Endothelial cell of umbilical vein (primary cell): ENCODE measurements around the gene AK8. TPM values are rescaled to one million over a fixed set of nuclear protein-coding genes. Genes with fewer than 3 reads are reported as not detected.

Experiments
- BruUV-seq: library from RNA; stranded (reverse); fragments of 400-500 nt; replicated peaks from 2 replicates; lab custom pipeline; 2021; lab: Mats Ljungman, UMichigan
- CTCF ChIA-PET: fragments of 300-600, 350-600 bp; sonication (Branson Sonifier 250); formaldehyde crosslinking; loops from one replicate; lab custom pipeline; 2021; ENCODE audit warnings: antibody characterized with exemption, inconsistent platforms; lab: Charles Lee
- POLR2A ChIA-PET: fragments of 300-600, 350-600 bp; sonication (Branson Sonifier 250); formaldehyde crosslinking; loops from one replicate; lab custom pipeline; 2021; ENCODE audit warnings: antibody characterized with exemption, inconsistent platforms; lab: Charles Lee
- DNase-seq: peaks from one replicate; pipeline ENCODE4 v3.0.0-alpha.2; 2011; ENCODE audit warnings: low read depth, low spot score
- FAIRE-seq: peaks from 2 replicates; lab custom pipeline; 2011; peaks lifted over from hg19 to GRCh38; lab: Jason Lieb, UNC
- H2AFZ ChIP-seq: 2 replicates; pipeline ENCODE4 v1.6.0; 2012; ENCODE audit warnings: low read depth, low read length, control low read depth, inconsistent platforms
- H3K27ac ChIP-seq: 2 replicates; pipeline ENCODE4 v1.5.1; 2011; ENCODE audit warnings: low read depth, mild to moderate bottlenecking, control low read depth, low read length, moderate library complexity; ENCODE audit not compliant: insufficient read depth
- H3K27me3 ChIP-seq, 2 experiments: 2 replicates each; pipeline versions ENCODE4 v1.6.0 to v1.6.1; 2011; ENCODE audit warnings: low read length in 2 of 2, mixed read lengths in 1 of 2; ENCODE audit not compliant: control insufficient read depth in 2 of 2, insufficient read depth in 2 of 2
- H3K36me3 ChIP-seq, 2 experiments: 2 replicates in 1 of 2; 3 replicates in 1 of 2; pipeline ENCODE4 v1.5.1; 2011; ENCODE audit warnings: low read length in 2 of 2, mild to moderate bottlenecking in 1 of 2, moderate library complexity in 1 of 2; ENCODE audit not compliant: control insufficient read depth in 2 of 2, insufficient read depth in 2 of 2; ENCODE audit errors: extremely low read depth in 1 of 2
- H3K4me1 ChIP-seq: 3 replicates; pipeline ENCODE4 v1.5.1; 2011; ENCODE audit warnings: mild to moderate bottlenecking, low read length; ENCODE audit not compliant: control insufficient read depth, insufficient read depth; ENCODE audit errors: extremely low read depth
- H3K4me2 ChIP-seq: 2 replicates; pipeline ENCODE4 v1.6.1; 2011; ENCODE audit warnings: low read length, control low read depth, mixed read lengths; ENCODE audit not compliant: insufficient read depth
- H3K4me3 ChIP-seq, 3 experiments: fragments of 200-600 bp in 1 of 3; sonication (generic), shearing (Covaris generic) in 1 of 3; replicated peaks in 1 of 3; 2 replicates each; pipeline ENCODE4 v1.5.1; 2011 to 2016; ENCODE audit warnings: control low read depth in 3 of 3, low read length in 3 of 3, mild to moderate bottlenecking in 2 of 3, inconsistent platforms in 1 of 3, low read depth in 1 of 3, moderate library complexity in 1 of 3; ENCODE audit not compliant: insufficient read depth in 1 of 3
- H3K79me2 ChIP-seq: 2 replicates; pipeline ENCODE4 v1.6.0; 2012; ENCODE audit warnings: low read length, inconsistent platforms; ENCODE audit not compliant: control insufficient read depth, insufficient read depth
- H3K9ac ChIP-seq: replicated peaks from 2 replicates; pipeline ENCODE3; 2011; ENCODE audit warnings: low read length, control low read depth; ENCODE audit not compliant: insufficient read depth; ENCODE audit errors: extremely low read depth
- H3K9me1 ChIP-seq: replicated peaks from 3 replicates; pipeline ENCODE4 v1.6.0; 2011; ENCODE audit warnings: mild to moderate bottlenecking, low read length; ENCODE audit not compliant: control insufficient read depth, insufficient read depth; ENCODE audit errors: extremely low read depth
- H3K9me3 ChIP-seq: replicated peaks from 2 replicates; pipeline ENCODE4 v1.5.1; 2012; ENCODE audit warnings: low read length, inconsistent platforms; ENCODE audit not compliant: control insufficient read depth, insufficient read depth
- H4K20me1 ChIP-seq: replicated peaks from 2 replicates; pipeline ENCODE3; 2011; ENCODE audit warnings: mild to moderate bottlenecking, low read length; ENCODE audit not compliant: control insufficient read depth, insufficient read depth; ENCODE audit errors: extremely low read depth
- CTCF ChIP-seq, 2 donors: IDR thresholded peaks; 1 replicate in 1 of 2; 2 replicates in 1 of 2; pipeline ENCODE4 v1.5.1; 2011; ENCODE audit warnings: low read length in 2 of 2, mild to moderate bottlenecking in 2 of 2, moderate library complexity in 2 of 2, control low read depth in 1 of 2, inconsistent platforms in 1 of 2, low read depth in 1 of 2; ENCODE audit not compliant: insufficient read depth in 1 of 2; ENCODE audit errors: extremely low read depth in 1 of 2
- EZH2 ChIP-seq: IDR thresholded peaks from 2 replicates; pipeline ENCODE4 v1.6.1; 2012; ENCODE audit warnings: borderline replicate concordance, low read depth, mild to moderate bottlenecking, moderate library complexity, low read length, inconsistent platforms; ENCODE audit not compliant: severe bottlenecking
- FOS ChIP-seq: IDR thresholded peaks from 2 replicates; pipeline ENCODE4 v1.6.1; 2011; ENCODE audit warnings: mild to moderate bottlenecking, low read length, moderate library complexity, borderline replicate concordance; ENCODE audit not compliant: insufficient read depth
- GATA2 ChIP-seq: IDR thresholded peaks from 2 replicates; pipeline ENCODE4 v1.7.0; 2011; ENCODE audit warnings: low read depth, mild to moderate bottlenecking, moderate library complexity, mixed read lengths, low read length; ENCODE audit not compliant: insufficient read length, insufficient read depth
- JUN ChIP-seq: IDR thresholded peaks from 2 replicates; pipeline ENCODE4 v1.6.1; 2011; ENCODE audit warnings: borderline replicate concordance, low read depth; ENCODE audit not compliant: insufficient read length, insufficient read depth
- MYC ChIP-seq: IDR thresholded peaks from one replicate; pipeline ENCODE4 v1.6.1; 2011; ENCODE audit warnings: mild to moderate bottlenecking, low read depth, low read length
- POLR2A ChIP-seq: IDR thresholded peaks from 2 replicates; pipeline ENCODE4 v1.6.1; 2012; ENCODE audit warnings: low read depth, mild to moderate bottlenecking, control low read depth, low read length
- POLR2AphosphoS5 ChIP-seq: IDR thresholded peaks from 2 replicates; pipeline ENCODE4 v1.6.1; 2012; ENCODE audit warnings: low read depth, mild to moderate bottlenecking, control low read depth, low read length, moderate library complexity; ENCODE audit not compliant: insufficient read depth
- dilution Hi-C: fragments of 300-500 bp; cut with MboI; formaldehyde crosslinking; loops from one replicate; pipeline ENCODE4 v1.15.0; 2019; ENCODE audit warnings: low sequenced_read_pairs; ENCODE audit not compliant: extremely low pct_ligation_motif_present
- intact Hi-C: fragments of 100-400 bp; cut with micrococcal nuclease; formaldehyde crosslinking; loops from one replicate; pipeline ENCODE4 v1.10.0; 2022
- polyA plus RNA-seq, 4 experiments: library from polyadenylated mRNA; depleted of rRNA in 3 of 4; stranded (reverse) in 3 of 4; unstranded in 1 of 4; fragments of >200 nt; gene quantifications; 2 replicates each; pipeline versions ENCODE4 v1.2.1 to v1.2.3, GENCODE V29; 2011 to 2012; ENCODE audit warnings: missing spikeins in 1 of 4
- total RNA-seq: library from RNA; stranded (reverse); gene quantifications from 2 replicates; pipeline ENCODE4 v1.2.3, GENCODE V29; 2021
- TF ChIP-seq, protein P1 (sequence below): IDR thresholded peaks from 2 replicates; pipeline ENCODE4 v1.6.1; 2011; ENCODE audit not compliant: insufficient read depth, insufficient read length

Gene AK8
- total and polyA plus RNA-seq, 2 donors (not counting 3 experiments of a cell fraction or from before 2014, with no cell fraction given): 0.06 TPM; not detected in 1

GRCh38 chr9:132793606-132794580, 84.2 kb downstream of the AK8 start:
- TF ChIP-seq CTCF (IDR thresholded peaks at IDR 0.05; ENCODE audit: extremely low read depth in 1 of 2, insufficient read depth in 1 of 2, low read depth in 1 of 2, low read length in 2 of 2): no peak
- no peak for TF ChIP-seq GATA2
- no peak for TF ChIP-seq MYC
- no peak for TF ChIP-seq POLR2AphosphoS5
- no peak for TF ChIP-seq FOS
- TF ChIP-seq JUN: no peak
- no peak for TF ChIP-seq POLR2A
- no peak for TF ChIP-seq EZH2
- TF ChIP-seq, protein P1, sequence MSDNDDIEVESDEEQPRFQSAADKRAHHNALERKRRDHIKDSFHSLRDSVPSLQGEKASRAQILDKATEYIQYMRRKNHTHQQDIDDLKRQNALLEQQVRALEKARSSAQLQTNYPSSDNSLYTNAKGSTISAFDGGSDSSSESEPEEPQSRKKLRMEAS: no peak
- no peaks in the 10 kb centered on the region for H3K9me1 ChIP-seq
- BruUV-seq: no TSS peak
- no peak for DNase-seq
- H3K27me3 ChIP-seq: peaks cover 10 to 11% of the 10 kb centered on the region in 2 experiments
- no peak for FAIRE-seq
- intact Hi-C loops (no loop called here), dilution Hi-C loops (no loop called here)
- no peak overlapping the region for H3K4me3 ChIP-seq
- H4K20me1 ChIP-seq: no peaks in the 10 kb centered on the region
- POLR2A ChIA-PET: no interaction called here
- H3K4me1 ChIP-seq: no peaks in the 10 kb centered on the region
- H3K9ac ChIP-seq: no peak overlapping the region
- no peaks in the 10 kb centered on the region for H3K36me3 ChIP-seq
- CTCF ChIA-PET: no interaction called here
- no peak overlapping the region for H3K27ac ChIP-seq
- no peak overlapping the region for H3K4me2 ChIP-seq
- H2AFZ ChIP-seq: no peak overlapping the region
- H3K79me2 ChIP-seq: no peaks in the 10 kb centered on the region
- H3K9me3 ChIP-seq: no peaks in the 10 kb centered on the region
